Measurements from ENCODE around the gene IWS1.
"Not testable (repeated sequence)": the region's sequence is repeated elsewhere in the genome, so short reads cannot be mapped to it uniquely, and the experiment has no call there.

Gene IWS1

DNA sequence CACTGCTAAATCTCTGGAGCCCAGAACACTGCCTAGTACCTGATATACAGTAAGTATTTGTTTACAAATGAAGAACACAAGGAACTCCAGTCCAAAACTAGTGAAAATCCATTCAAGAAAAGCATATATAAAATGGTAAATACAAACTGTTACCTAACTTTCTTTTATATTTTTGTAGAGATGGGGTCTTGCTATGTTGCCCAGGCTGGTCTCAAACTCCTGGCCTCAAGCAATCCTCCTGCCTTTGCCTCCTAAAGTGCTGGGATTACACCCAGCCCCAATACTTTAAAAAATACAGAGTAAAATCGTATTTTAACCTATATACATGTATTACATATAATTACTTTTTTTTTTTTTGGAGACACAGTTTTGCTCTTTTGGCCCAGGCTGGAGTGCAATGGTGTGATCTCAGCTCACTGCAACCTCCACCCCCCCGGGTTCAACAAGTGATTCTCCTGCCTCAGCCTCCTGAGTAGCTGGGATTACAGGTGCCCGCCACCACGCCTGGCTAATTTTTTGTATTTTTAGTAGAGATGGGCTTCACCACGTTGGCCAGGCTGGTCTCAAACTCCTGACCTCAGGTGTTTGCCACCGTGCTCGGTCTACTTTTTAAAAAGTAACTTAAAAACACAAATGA lies 2.0 kb downstream of the IWS1 start:
- Mint-ChIP-seq H3K4me1 (peaks cover 48% of the 10 kb centered on the region), H3K36me3 (peaks cover 11% of the 10 kb centered on the region), H3K4me3 (peak overlapping the region; percentile 59)
- H3K27ac Mint-ChIP-seq, H3K9me3 Mint-ChIP-seq, H3K27me3 Mint-ChIP-seq: not testable (repeated sequence)

- Mint-ChIP-seq H3K27ac (no peak overlapping the region), H3K4me3 (peak overlapping the region; percentile 51), H3K36me3 (peaks cover 11% of the 10 kb centered on the region), H3K4me1 (peaks cover 48% of the 10 kb centered on the region), H3K27me3 (no peaks in the 10 kb centered on the region), H3K9me3 (no peaks in the 10 kb centered on the region)
Observed at GRCh38 chr2:127523269-127523939, 2.9 kb downstream of the IWS1 start.

- H3K4me1 Mint-ChIP-seq, result peaks cover 63% of the 10 kb centered on the region
- no peak overlapping the region for H3K27ac Mint-ChIP-seq
- peaks cover 16% of the 10 kb centered on the region for H3K36me3 Mint-ChIP-seq
- H3K9me3 Mint-ChIP-seq, result no peaks in the 10 kb centered on the region
- H3K4me3 Mint-ChIP-seq, result no peak overlapping the region
- no peaks in the 10 kb centered on the region for H3K27me3 Mint-ChIP-seq
Observed at GRCh38 chr2:127520424-127520823, 5.9 kb downstream of the IWS1 start.

DNA sequence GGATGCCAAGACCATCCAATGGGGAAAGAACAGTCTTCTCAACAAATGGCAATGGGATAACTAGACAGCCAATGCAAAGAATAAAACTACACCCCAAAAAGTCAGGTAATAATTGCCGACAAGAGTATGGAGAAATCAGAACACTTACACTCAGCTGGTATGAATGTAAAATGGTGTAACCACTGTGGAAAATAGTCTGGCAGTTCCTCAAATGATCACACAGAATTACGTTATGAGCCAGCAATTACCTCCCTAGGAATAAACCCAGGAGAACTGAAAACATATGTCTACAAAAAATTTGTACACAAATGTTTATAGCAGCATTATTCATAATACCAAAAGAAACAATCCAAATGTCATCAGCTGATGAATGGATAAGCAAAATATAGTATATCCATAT lies 8.8 kb downstream of the IWS1 start:
- Mint-ChIP-seq H3K36me3 (peaks cover 23% of the 10 kb centered on the region), H3K27ac (peak overlapping the region; percentile 38), H3K9me3 (no peaks in the 10 kb centered on the region), H3K4me1 (peaks cover 79% of the 10 kb centered on the region), H3K4me3 (no peak overlapping the region), H3K27me3 (no peaks in the 10 kb centered on the region)

- H3K4me1 Mint-ChIP-seq, result peaks cover 79% of the 10 kb centered on the region
- H3K9me3 Mint-ChIP-seq, result no peaks in the 10 kb centered on the region
- no peaks in the 10 kb centered on the region for H3K27me3 Mint-ChIP-seq
- no peak overlapping the region for H3K4me3 Mint-ChIP-seq
- H3K27ac Mint-ChIP-seq, result peak overlapping the region; percentile 9
- peaks cover 24% of the 10 kb centered on the region for H3K36me3 Mint-ChIP-seq
Observed at GRCh38 chr2:127516041-127516762, 10.1 kb downstream of the IWS1 start.

- H3K27ac Mint-ChIP-seq, result peak overlapping the region; percentile 36
- H3K4me1 Mint-ChIP-seq, result peaks cover 83% of the 10 kb centered on the region
- H3K4me3 Mint-ChIP-seq, result no peak overlapping the region
- H3K27me3 Mint-ChIP-seq, result no peaks in the 10 kb centered on the region
- peaks cover 21% of the 10 kb centered on the region for H3K36me3 Mint-ChIP-seq
- no peaks in the 10 kb centered on the region for H3K9me3 Mint-ChIP-seq
Observed at GRCh38 chr2:127515383-127515915, 10.8 kb downstream of the IWS1 start.

DNA sequence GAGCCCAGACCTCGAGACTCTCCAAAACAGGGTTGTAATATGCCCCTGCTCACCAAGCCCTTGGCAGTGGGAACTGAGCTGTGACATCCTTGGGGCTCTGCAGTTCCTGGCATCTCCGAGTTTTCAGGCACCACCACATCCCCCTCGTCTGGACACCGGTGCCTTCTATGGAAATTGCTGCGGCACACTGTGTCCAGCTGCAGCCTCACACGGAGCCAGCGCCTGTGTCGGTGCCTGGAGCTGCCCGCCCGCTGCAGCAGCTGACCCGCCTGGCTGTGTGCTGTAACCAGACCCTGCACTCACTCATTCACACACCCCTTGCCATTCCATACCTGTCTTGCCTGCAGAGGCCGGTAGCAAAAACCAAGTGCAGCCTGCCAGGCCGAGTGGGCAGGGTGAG lies 11.8 kb downstream of the IWS1 start:
- Mint-ChIP-seq H3K36me3 (peaks cover 18% of the 10 kb centered on the region), H3K4me3 (no peak overlapping the region), H3K4me1 (peaks cover 87% of the 10 kb centered on the region), H3K27ac (peak overlapping the region; percentile 46), H3K9me3 (no peaks in the 10 kb centered on the region), H3K27me3 (no peaks in the 10 kb centered on the region)

DNA sequence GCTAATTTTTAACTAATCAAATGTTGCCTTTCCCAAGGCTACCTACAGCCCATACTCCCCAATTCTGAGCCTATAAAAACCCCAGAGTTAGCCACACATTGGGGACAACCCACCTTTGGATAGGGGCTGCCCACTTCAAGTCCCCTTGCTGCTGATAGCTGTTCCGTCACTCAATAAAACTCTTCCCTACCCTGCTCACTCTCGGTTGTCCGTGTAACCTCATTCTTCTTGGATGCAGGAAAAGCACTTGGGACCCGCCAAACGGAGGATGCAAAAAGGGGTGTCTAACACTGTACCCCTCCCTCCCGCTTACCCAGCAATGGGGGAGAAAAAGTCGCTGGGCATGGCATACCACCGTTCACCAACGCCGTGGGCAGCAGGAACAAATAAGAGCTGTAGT lies 12.2 kb downstream of the IWS1 start:
- H3K27ac Mint-ChIP-seq, result no peak overlapping the region

DNA sequence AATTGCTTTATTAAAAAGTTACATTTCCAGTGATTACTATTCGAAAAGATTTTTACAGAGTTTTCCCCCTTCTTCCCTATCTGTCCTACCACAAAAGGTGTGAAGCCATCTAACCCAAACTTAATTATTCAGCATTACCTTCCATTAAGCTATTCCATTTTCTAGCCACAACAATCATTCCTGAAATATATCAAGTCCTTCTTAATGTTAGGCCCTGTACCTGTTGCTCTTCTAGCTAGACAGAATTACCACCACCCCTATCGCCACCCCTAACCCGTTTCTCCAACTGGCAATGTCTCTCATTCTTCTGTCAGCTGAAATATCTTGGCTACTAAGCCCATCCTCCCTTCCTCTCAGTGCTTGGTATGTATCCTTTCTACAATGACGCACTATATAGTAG lies 13.9 kb downstream of the IWS1 start:
- H3K9me3 Mint-ChIP-seq, result no peaks in the 10 kb centered on the region
- H3K4me1 Mint-ChIP-seq, result peaks cover 97% of the 10 kb centered on the region
- peaks cover 17% of the 10 kb centered on the region for H3K36me3 Mint-ChIP-seq
- H3K27ac Mint-ChIP-seq, result no peak overlapping the region
- peak overlapping the region; percentile 51 for H3K4me3 Mint-ChIP-seq
- no peaks in the 10 kb centered on the region for H3K27me3 Mint-ChIP-seq

More for the DNA sequence above, 12.2 kb downstream of the IWS1 start:
- H3K36me3 Mint-ChIP-seq, result peaks cover 18% of the 10 kb centered on the region
- H3K9me3 Mint-ChIP-seq, result no peaks in the 10 kb centered on the region
- no peaks in the 10 kb centered on the region for H3K27me3 Mint-ChIP-seq
- H3K4me3 Mint-ChIP-seq, result no peak overlapping the region
- H3K4me1 Mint-ChIP-seq, result peaks cover 87% of the 10 kb centered on the region

- no peaks in the 10 kb centered on the region for H3K27me3 Mint-ChIP-seq
- H3K4me1 Mint-ChIP-seq, result peaks cover 97% of the 10 kb centered on the region
- peak overlapping the region; percentile 76 for H3K27ac Mint-ChIP-seq
- no peak overlapping the region for H3K4me3 Mint-ChIP-seq
- peaks cover 17% of the 10 kb centered on the region for H3K36me3 Mint-ChIP-seq
- H3K9me3 Mint-ChIP-seq, result no peaks in the 10 kb centered on the region
Observed at GRCh38 chr2:127511917-127512316, 14.4 kb downstream of the IWS1 start.

DNA sequence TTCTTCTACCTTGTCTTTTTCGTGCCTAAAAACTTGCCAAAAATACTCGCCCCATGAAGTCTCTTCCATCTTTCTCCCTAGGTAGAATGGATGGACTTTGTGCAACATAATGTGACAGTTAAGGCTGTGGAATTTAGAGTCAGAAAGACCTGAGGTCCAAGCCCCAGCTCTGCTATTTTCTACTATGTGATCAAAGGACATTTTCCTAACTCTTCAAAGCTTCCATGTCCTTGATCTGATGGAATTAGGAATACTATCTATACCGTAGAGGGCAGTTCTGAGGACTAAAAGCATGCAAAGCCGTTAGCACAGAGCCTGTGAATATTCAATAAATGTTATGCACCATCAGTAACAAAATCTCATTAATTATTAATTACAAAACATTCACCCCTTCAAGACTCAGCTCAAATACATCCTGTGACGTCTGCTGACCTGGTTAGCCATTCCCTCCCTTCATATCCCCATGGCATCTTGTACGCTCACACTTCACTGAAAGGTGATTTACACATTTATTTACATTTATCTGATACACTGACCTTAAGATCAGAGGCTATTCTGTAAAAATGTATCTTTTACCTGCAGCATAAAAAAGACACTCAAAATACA lies 15.1 kb downstream of the IWS1 start:
- peaks cover 17% of the 10 kb centered on the region for H3K36me3 Mint-ChIP-seq
- no peak overlapping the region for H3K4me3 Mint-ChIP-seq
- H3K4me1 Mint-ChIP-seq, result peaks cover 95% of the 10 kb centered on the region
- no peaks in the 10 kb centered on the region for H3K27me3 Mint-ChIP-seq
- H3K27ac Mint-ChIP-seq, result peak overlapping the region; percentile 76
- H3K9me3 Mint-ChIP-seq, result no peaks in the 10 kb centered on the region

DNA sequence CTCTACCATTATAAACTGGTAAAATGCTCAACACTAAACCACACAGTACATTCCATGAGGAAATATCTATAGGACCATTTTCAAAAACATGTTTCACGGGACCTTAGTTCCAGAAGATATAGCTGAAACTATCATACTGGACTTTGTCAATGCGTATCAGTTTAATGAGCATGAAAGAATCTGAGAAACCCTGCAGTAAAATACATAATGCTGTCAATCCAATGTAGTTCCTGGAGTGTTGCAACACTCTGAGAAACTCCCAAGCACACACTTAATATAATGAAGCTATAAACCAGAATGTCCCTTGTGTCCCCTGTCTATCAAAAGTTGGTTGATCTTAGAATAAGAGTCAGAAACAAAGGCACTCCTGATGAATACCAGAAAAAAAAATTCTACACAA lies 16.2 kb downstream of the IWS1 start:
- Mint-ChIP-seq H3K36me3 (peaks cover 15% of the 10 kb centered on the region), H3K4me1 (peaks cover 84% of the 10 kb centered on the region), H3K27me3 (no peaks in the 10 kb centered on the region), H3K4me3 (no peak overlapping the region), H3K27ac (no peak overlapping the region), H3K9me3 (no peaks in the 10 kb centered on the region)

GRCh38 chr2:127508631-127509034 lies 17.7 kb downstream of the IWS1 start:
- H3K4me3 Mint-ChIP-seq, result no peak overlapping the region

DNA sequence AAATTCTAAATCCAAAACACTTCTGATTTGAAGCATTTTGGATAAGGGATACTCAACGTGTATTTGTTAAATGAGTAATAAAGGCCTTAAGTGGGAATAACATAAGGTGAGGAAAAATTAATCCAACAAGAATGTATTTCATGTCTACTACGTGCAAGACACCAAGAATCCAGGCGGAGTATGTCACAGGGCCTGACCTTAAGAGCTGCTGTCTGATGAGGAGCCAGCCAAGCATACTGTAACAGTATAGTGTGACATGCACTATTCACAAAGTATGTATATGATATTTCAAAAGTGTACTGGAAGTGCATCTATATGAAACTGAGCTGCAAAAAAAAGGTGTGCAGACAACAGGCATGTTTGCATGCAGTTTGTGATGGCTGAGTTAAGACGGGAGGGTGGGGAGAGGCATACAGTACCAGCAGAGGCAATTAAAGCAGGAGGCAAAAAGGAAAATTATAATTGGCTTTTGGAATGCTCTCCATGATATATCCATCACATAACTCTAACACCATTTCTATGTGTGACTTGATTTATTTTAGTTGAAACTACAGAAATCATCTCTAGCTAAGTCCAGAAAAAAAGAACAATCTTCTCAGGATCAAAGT lies 18.2 kb downstream of the IWS1 start:
- H3K36me3 Mint-ChIP-seq, result peaks cover 16% of the 10 kb centered on the region
- no peaks in the 10 kb centered on the region for H3K27me3 Mint-ChIP-seq
- no peak overlapping the region for H3K4me3 Mint-ChIP-seq
- H3K27ac Mint-ChIP-seq, result peak overlapping the region; percentile 10
- peaks cover 75% of the 10 kb centered on the region for H3K4me1 Mint-ChIP-seq
- no peaks in the 10 kb centered on the region for H3K9me3 Mint-ChIP-seq

More at GRCh38 chr2:127508631-127509034, 17.7 kb downstream of the IWS1 start:
- Mint-ChIP-seq H3K27ac (peak overlapping the region; percentile 63), H3K4me1 (peaks cover 78% of the 10 kb centered on the region), H3K9me3 (no peaks in the 10 kb centered on the region), H3K36me3 (peaks cover 13% of the 10 kb centered on the region), H3K27me3 (no peaks in the 10 kb centered on the region)

GRCh38 chr2:127506510-127506909 lies 19.8 kb downstream of the IWS1 start:
- peaks cover 24% of the 10 kb centered on the region for H3K36me3 Mint-ChIP-seq
- H3K27me3 Mint-ChIP-seq, result no peaks in the 10 kb centered on the region
- no peak overlapping the region for H3K4me3 Mint-ChIP-seq
- H3K9me3 Mint-ChIP-seq, result no peaks in the 10 kb centered on the region
- peaks cover 61% of the 10 kb centered on the region for H3K4me1 Mint-ChIP-seq
- no peak overlapping the region for H3K27ac Mint-ChIP-seq

Measured in activated naive CD4-positive, alpha-beta T cell treated with anti-CD3 and anti-CD28 coated beads, Interleukin-2, amount 50 U/mL, for 24 hours (primary cell).